WTC11 (cell line): Measurements from ENCODE around the gene SF3B4. TPM values are rescaled to one million over a fixed set of nuclear protein-coding genes. Genes with fewer than 3 reads are reported as not detected.
A peak's percentile ranks its signal among the peaks of the same experiment; 100 is the strongest.

ENCODE experiments used
- ATAC-seq: fragments of 200-7000 bp; cut with Tn5 transposase; 2 replicates; pipeline ENCODE4 v1.10.0; 2021; ENCODE audit warnings: mild to moderate bottlenecking, moderate library complexity
- CTCF ChIA-PET: fragments of 300-600 bp; sonication (Branson Sonifier 250); formaldehyde crosslinking; loops from one replicate; lab custom pipeline; 2021; ENCODE audit warnings: antibody characterized with exemption; lab: Charles Lee
- POLR2A ChIA-PET: fragments of 350-600 bp; sonication (Branson Sonifier 250); formaldehyde crosslinking; loops from one replicate; lab custom pipeline; 2021; ENCODE audit warnings: antibody characterized with exemption; lab: Charles Lee
- DNase-seq: peaks from one replicate; pipeline ENCODE4 v3.0.0; 2021; ENCODE audit warnings: low spot score
- H3K27ac Mint-ChIP-seq: 2 replicates; pipeline ENCODE4 v1.8.0; 2021; ENCODE audit warnings: mixed read lengths
- H3K27me3 Mint-ChIP-seq: 2 replicates; pipeline ENCODE4 v1.8.0; 2021; ENCODE audit warnings: low read depth, mild to moderate bottlenecking, moderate library complexity, mixed read lengths
- H3K36me3 Mint-ChIP-seq: 2 replicates; pipeline ENCODE4 v1.8.0; 2021; ENCODE audit warnings: mixed read lengths
- H3K4me1 Mint-ChIP-seq: 2 replicates; pipeline ENCODE4 v1.8.0; 2022; ENCODE audit warnings: mixed read lengths
- H3K4me3 Mint-ChIP-seq: 2 replicates; pipeline ENCODE4 v1.8.0; 2021; ENCODE audit warnings: mild to moderate bottlenecking, moderate library complexity, mixed read lengths
- H3K9me3 Mint-ChIP-seq: 2 replicates; pipeline ENCODE4 v1.8.0; 2021; ENCODE audit warnings: mixed read lengths
- CBFB ChIP-seq: sonication (generic); formaldehyde crosslinking; IDR thresholded peaks from 2 replicates; pipeline ENCODE4 v1.8.1; 2022; ENCODE audit warnings: mild to moderate bottlenecking, low read depth, missing genetic modification reagents
- ETV6 ChIP-seq: sonication (generic); formaldehyde crosslinking; IDR thresholded peaks from 2 replicates; pipeline ENCODE4 v1.8.1; 2022; ENCODE audit warnings: mild to moderate bottlenecking, missing genetic modification reagents
- FOXJ3 ChIP-seq: sonication (generic); formaldehyde crosslinking; IDR thresholded peaks from 2 replicates; pipeline ENCODE4 v1.9.0; 2021; ENCODE audit warnings: missing genetic modification reagents, mild to moderate bottlenecking, borderline replicate concordance
- FOXK1 ChIP-seq: sonication (generic); formaldehyde crosslinking; IDR thresholded peaks from 2 replicates; pipeline ENCODE4 v1.8.0; 2022; ENCODE audit warnings: mild to moderate bottlenecking, moderate library complexity, missing genetic modification reagents
- FOXP1 ChIP-seq: sonication (generic); formaldehyde crosslinking; IDR thresholded peaks from 2 replicates; pipeline ENCODE4 v1.8.0; 2022; ENCODE audit warnings: missing genetic modification reagents, mild to moderate bottlenecking, moderate library complexity, borderline replicate concordance
- GABPB1 ChIP-seq: sonication (generic); formaldehyde crosslinking; IDR thresholded peaks from 2 replicates; pipeline ENCODE4 v1.8.1; 2023; ENCODE audit warnings: mild to moderate bottlenecking, missing genetic modification reagents
- HMGA2 ChIP-seq: fragments of 250-450 bp; sonication (Bioruptor Pico); IDR thresholded peaks from 2 replicates; pipeline ENCODE4 v1.4.0; 2021; ENCODE audit warnings: mild to moderate bottlenecking, moderate library complexity
- MYBL2 ChIP-seq: sonication (generic); formaldehyde crosslinking; IDR thresholded peaks from 2 replicates; pipeline ENCODE4 v1.8.1; 2023; ENCODE audit warnings: mild to moderate bottlenecking, moderate library complexity, missing genetic modification reagents
- NFYB ChIP-seq: sonication (generic); formaldehyde crosslinking; conservative IDR thresholded peaks from 2 replicates; pipeline ENCODE4 v1.8.0; 2022; ENCODE audit warnings: low read depth, missing genetic modification reagents
- NR2C2 ChIP-seq: sonication (generic); formaldehyde crosslinking; IDR thresholded peaks from 2 replicates; pipeline ENCODE4 v1.8.0; 2022; ENCODE audit warnings: mild to moderate bottlenecking, missing genetic modification reagents
- PRDM15 ChIP-seq: sonication (generic); formaldehyde crosslinking; IDR thresholded peaks from 2 replicates; pipeline ENCODE4 v1.8.0; 2022; ENCODE audit warnings: missing genetic modification reagents
- PRRX2 ChIP-seq: fragments of 250-450 bp; sonication (Bioruptor Pico); IDR thresholded peaks from 2 replicates; pipeline ENCODE4 v1.8.0; 2021; ENCODE audit warnings: mild to moderate bottlenecking
- SMAD4 ChIP-seq: sonication (generic); formaldehyde crosslinking; IDR thresholded peaks from 2 replicates; pipeline ENCODE4 v1.8.0; 2022; ENCODE audit warnings: mild to moderate bottlenecking, missing genetic modification reagents
- TEAD4 ChIP-seq: sonication (generic); formaldehyde crosslinking; IDR thresholded peaks from 2 replicates; pipeline ENCODE4 v1.8.0; 2022; ENCODE audit warnings: mild to moderate bottlenecking, missing genetic modification reagents
- ZNF138 ChIP-seq: sonication (generic); formaldehyde crosslinking; conservative IDR thresholded peaks from 2 replicates; pipeline ENCODE4 v1.8.1; 2022; ENCODE audit warnings: mild to moderate bottlenecking, moderate library complexity, missing genetic modification reagents
- ZNF416 ChIP-seq: fragments of 250-450 bp; sonication (Bioruptor Pico); IDR thresholded peaks from 2 replicates; pipeline ENCODE4 v1.9.0; 2021; ENCODE audit warnings: mild to moderate bottlenecking, inconsistent platforms
- total RNA-seq: library from RNA; stranded (reverse); gene quantifications from 3 replicates; pipeline ENCODE4 v1.2.3, GENCODE V29; 2021
- TF ChIP-seq, protein P1 (sequence below): sonication (generic); formaldehyde crosslinking; IDR thresholded peaks from 2 replicates; pipeline ENCODE4 v1.8.0; 2023; ENCODE audit warnings: missing genetic modification reagents

The SF3B4 gene
- total RNA-seq, 1 experiment from 2014 or later: 90.1 TPM

- H3K36me3 Mint-ChIP-seq: peaks cover 35% of the 10 kb centered on the region
- DNase-seq (no peak), ATAC-seq (no peak)
- H3K9me3 Mint-ChIP-seq: no peaks in the 10 kb centered on the region
- peak overlapping the region; percentile 100 for H3K4me3 Mint-ChIP-seq
- H3K27ac Mint-ChIP-seq: peak overlapping the region; percentile 99
- ChIA-PET CTCF (interaction anchor here (0.9 to 1.3 kb wide), 5 partner anchors 9 to 259 kb away, joined by 3 to 7 read pairs (median 5); a partner anchor contains a TSS), POLR2A (interaction anchor here (0.6 to 2.5 kb wide), 10 partner anchors 9 to 435 kb away, joined by 3 to 28 read pairs (median 6); partner anchors contain the start of genes MTMR11 and RPRD2)
- H3K4me1 Mint-ChIP-seq: peaks cover 24% of the 10 kb centered on the region
- no peaks in the 10 kb centered on the region for H3K27me3 Mint-ChIP-seq
- TF ChIP-seq FOXJ3 (CRISPR knock-in tag): no peak
- TF ChIP-seq CBFB (CRISPR knock-in tag): no peak
- TF ChIP-seq ETV6 (CRISPR knock-in tag): no peak
- no peak for TF ChIP-seq GABPB1 (CRISPR knock-in tag)
- TF ChIP-seq SMAD4 (CRISPR knock-in tag): no peak
- TF ChIP-seq FOXP1 (CRISPR knock-in tag): no peak
- no peak for TF ChIP-seq HMGA2
- TF ChIP-seq ZNF138 (CRISPR knock-in tag): no peak
- TF ChIP-seq TEAD4: no peak
- TF ChIP-seq ZNF416 (CRISPR knock-in tag): no peak
- TF ChIP-seq, protein P1, sequence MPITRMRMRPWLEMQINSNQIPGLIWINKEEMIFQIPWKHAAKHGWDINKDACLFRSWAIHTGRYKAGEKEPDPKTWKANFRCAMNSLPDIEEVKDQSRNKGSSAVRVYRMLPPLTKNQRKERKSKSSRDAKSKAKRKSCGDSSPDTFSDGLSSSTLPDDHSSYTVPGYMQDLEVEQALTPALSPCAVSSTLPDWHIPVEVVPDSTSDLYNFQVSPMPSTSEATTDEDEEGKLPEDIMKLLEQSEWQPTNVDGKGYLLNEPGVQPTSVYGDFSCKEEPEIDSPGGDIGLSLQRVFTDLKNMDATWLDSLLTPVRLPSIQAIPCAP (CRISPR knock-in tag): no peak
- no peak for TF ChIP-seq FOXK1
- no peak for TF ChIP-seq MYBL2 (CRISPR knock-in tag)
- TF ChIP-seq NFYB (CRISPR knock-in tag): no peak
- no peak for TF ChIP-seq PRDM15 (CRISPR knock-in tag)
- TF ChIP-seq PRRX2 (CRISPR knock-in tag): no peak
Measured at GRCh38 chr1:149928401-149928724, 760 bp upstream of the SF3B4 start.

DNA sequence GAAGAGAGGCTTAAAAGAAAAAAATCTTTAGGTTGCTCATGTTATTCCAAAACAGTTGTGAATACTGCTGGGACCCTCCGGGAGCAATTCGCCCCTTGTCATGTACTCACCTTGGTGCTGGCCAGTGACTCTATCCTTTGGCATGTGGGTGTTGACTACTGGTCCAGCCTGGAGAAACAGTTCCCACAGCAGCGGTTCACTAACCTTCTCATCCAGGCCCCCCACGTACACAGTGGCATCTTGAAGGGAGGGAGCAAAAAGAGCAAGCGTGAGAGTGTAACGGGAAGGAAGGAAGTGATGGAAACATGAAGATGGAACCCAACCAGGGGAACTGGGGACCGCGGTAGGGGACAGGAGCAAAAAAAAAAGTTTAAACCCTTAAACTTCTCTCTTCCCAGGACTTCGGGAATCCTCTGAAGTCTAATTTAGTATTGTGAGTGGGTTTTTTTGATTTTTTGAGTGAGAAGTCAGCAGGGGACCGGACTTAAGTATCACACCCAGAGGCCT, 494 bp downstream of the SF3B4 start:
- CTCF ChIA-PET: no interaction called here
- DNase-seq (no peak), ATAC-seq (no peak)
- peak overlapping the region; percentile 99 for H3K27ac Mint-ChIP-seq
- H3K4me1 Mint-ChIP-seq: peaks cover 24% of the 10 kb centered on the region
- H3K27me3 Mint-ChIP-seq: no peaks in the 10 kb centered on the region
- POLR2A ChIA-PET: no interaction called here
- no peaks in the 10 kb centered on the region for H3K9me3 Mint-ChIP-seq
- peak overlapping the region; percentile 100 for H3K4me3 Mint-ChIP-seq
- TF ChIP-seq NR2C2 (no peak), PRDM15 (CRISPR knock-in tag) (0 out of 2 replicates have a peak, but pooled peaks have one; percentile 5)
- H3K36me3 Mint-ChIP-seq: peaks cover 45% of the 10 kb centered on the region
